Measurements from ENCODE around the gene CYP46A1. TPM values are rescaled to one million over a fixed set of nuclear protein-coding genes. Genes with fewer than 3 reads are reported as not detected.

The CYP46A1 gene
- total and polyA plus RNA-seq, 12 donors, result 0.67 to 5.9 (median 2.1) TPM

GRCh38 chr14:99700379-99700778 is 16.3 kb downstream of the CYP46A1 start:
- TF ChIP-seq, protein P1, sequence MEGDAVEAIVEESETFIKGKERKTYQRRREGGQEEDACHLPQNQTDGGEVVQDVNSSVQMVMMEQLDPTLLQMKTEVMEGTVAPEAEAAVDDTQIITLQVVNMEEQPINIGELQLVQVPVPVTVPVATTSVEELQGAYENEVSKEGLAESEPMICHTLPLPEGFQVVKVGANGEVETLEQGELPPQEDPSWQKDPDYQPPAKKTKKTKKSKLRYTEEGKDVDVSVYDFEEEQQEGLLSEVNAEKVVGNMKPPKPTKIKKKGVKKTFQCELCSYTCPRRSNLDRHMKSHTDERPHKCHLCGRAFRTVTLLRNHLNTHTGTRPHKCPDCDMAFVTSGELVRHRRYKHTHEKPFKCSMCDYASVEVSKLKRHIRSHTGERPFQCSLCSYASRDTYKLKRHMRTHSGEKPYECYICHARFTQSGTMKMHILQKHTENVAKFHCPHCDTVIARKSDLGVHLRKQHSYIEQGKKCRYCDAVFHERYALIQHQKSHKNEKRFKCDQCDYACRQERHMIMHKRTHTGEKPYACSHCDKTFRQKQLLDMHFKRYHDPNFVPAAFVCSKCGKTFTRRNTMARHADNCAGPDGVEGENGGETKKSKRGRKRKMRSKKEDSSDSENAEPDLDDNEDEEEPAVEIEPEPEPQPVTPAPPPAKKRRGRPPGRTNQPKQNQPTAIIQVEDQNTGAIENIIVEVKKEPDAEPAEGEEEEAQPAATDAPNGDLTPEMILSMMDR (IDR thresholded peaks at IDR 0.05), result no peak
- TF ChIP-seq POLR2A (IDR thresholded peaks at IDR 0.05), result no peak

GRCh38 chr14:99701260-99701659 is 17.2 kb downstream of the CYP46A1 start:
- WGBS, 4 donors, result 82 to 100% (median 97%) methylated on average over 1 of the region's 1 CpG
- TF ChIP-seq POLR2A (IDR thresholded peaks at IDR 0.05), result no peak
- TF ChIP-seq, protein P1 (IDR thresholded peaks at IDR 0.05), result no peak

More at GRCh38 chr14:99700379-99700778, 16.3 kb downstream of the CYP46A1 start:
- Histone ChIP-seq H3K27me3 (no peaks in the 10 kb centered on the region), H3K4me1 (replicated peaks in 1 of 2) (no peaks in the 10 kb centered on the region), H3K27ac (no peak overlapping the region), H3K4me3 (no peak overlapping the region), H3K36me3 (replicated peaks in 1 of 2) (no peaks in the 10 kb centered on the region), H3K9me3 (replicated peaks in 1 of 3) (peaks cover 0 to 3% (median 0%) of the 10 kb centered on the region in 3 donors)
- intact Hi-C loops (cut with DNase I), result no loop called here
- WGBS, 4 donors, result 95 to 99% (median 97%) methylated on average over 6 of the region's 6 CpGs
- DNase-seq, result peak in 1 of 7 donors; percentile 9

DNA sequence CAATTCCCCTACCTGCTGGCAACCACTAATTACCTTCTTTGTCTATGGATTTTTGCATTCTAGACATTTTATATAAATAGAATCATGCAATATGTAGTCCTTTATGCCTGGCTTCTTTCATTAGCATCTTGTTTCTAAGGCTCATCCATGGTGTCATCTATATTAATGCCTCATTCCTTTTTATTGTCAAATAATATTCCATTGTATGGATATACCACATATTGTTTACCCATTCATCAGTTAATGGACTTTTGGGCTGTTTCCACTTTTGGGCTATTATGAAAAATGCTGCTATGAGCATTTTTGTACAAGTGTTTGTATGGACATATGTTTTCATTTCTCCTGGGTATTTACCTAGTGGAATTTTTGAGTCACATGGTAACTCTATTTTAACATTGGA is 18.0 kb downstream of the CYP46A1 start:
- intact Hi-C loops (cut with DNase I), result no loop called here

More at GRCh38 chr14:99701260-99701659, 17.2 kb downstream of the CYP46A1 start:
- Histone ChIP-seq H3K27me3 (no peaks in the 10 kb centered on the region), H3K9me3 (replicated peaks in 1 of 3) (peaks cover 0 to 3% (median 0%) of the 10 kb centered on the region in 3 donors), H3K27ac (no peak overlapping the region), H3K36me3 (replicated peaks in 1 of 2) (no peaks in the 10 kb centered on the region), H3K4me1 (replicated peaks in 1 of 2) (no peaks in the 10 kb centered on the region), H3K4me3 (no peak overlapping the region)
- DNase-seq, result no peak
- intact Hi-C loops (cut with DNase I), result no loop called here

GRCh38 chr14:99703381-99703780 is 19.3 kb downstream of the CYP46A1 start:
- intact Hi-C loops (cut with DNase I), result no loop called here
- DNase-seq, result peak in 1 of 7 donors; percentile 14
- no peaks in the 10 kb centered on the region for H3K27me3 ChIP-seq
- 92 to 98% (median 97%) methylated on average over 3 of the region's 3 CpGs for WGBS, 4 donors
- no peaks in the 10 kb centered on the region for H3K36me3 ChIP-seq (replicated peaks in 1 of 2)
- peaks cover 0 to 3% (median 0%) of the 10 kb centered on the region in 3 donors for H3K9me3 ChIP-seq (replicated peaks in 1 of 3)
- TF ChIP-seq, protein P1 (IDR thresholded peaks at IDR 0.05), result no peak
- TF ChIP-seq POLR2A (IDR thresholded peaks at IDR 0.05), result no peak
- H3K4me1 ChIP-seq (replicated peaks in 1 of 2), result no peaks in the 10 kb centered on the region
- H3K27ac ChIP-seq, result no peak overlapping the region
- no peak overlapping the region for H3K4me3 ChIP-seq

More for the DNA sequence above, 18.0 kb downstream of the CYP46A1 start:
- H3K27ac ChIP-seq, result no peak overlapping the region
- no peaks in the 10 kb centered on the region for H3K27me3 ChIP-seq
- DNase-seq, result no peak
- H3K36me3 ChIP-seq (replicated peaks in 1 of 2), result no peaks in the 10 kb centered on the region
- no peak overlapping the region for H3K4me3 ChIP-seq
- TF ChIP-seq, protein P1 (IDR thresholded peaks at IDR 0.05), result no peak
- no peak for TF ChIP-seq POLR2A (IDR thresholded peaks at IDR 0.05)
- no peaks in the 10 kb centered on the region for H3K4me1 ChIP-seq (replicated peaks in 1 of 2)
- H3K9me3 ChIP-seq (replicated peaks in 1 of 3), result peaks cover 0 to 3% (median 0%) of the 10 kb centered on the region in 3 donors
